Loucy (cell line): Measurements from ENCODE around the gene COL6A2.

ENCODE experiments used
- CTCF ChIP-seq: fragments of 200-600 bp; sonication (generic); conservative IDR thresholded peaks from 2 replicates; pipeline ENCODE4 v1.5.1; 2014; ENCODE audit warnings: mild to moderate bottlenecking, antibody characterized with exemption, low read length
- EZH2phosphoT487 ChIP-seq: fragments of 200-600 bp; IDR thresholded peaks from 2 replicates; pipeline ENCODE4 v1.6.1; 2018; ENCODE audit warnings: antibody characterized with exemption, mild to moderate bottlenecking, moderate library complexity, borderline replicate concordance

GRCh38 chr21:46152927-46153246 is 55.0 kb downstream of the COL6A2 start:
- TF ChIP-seq CTCF (no peak), EZH2phosphoT487 (no peak)
